Measurements from ENCODE around the gene MACROD2.
A peak's percentile ranks its signal among the peaks of the same experiment; 100 is the strongest.

Gene MACROD2

GRCh38 chr20:14553774-14554534, 558.6 kb downstream of the MACROD2 start:
- DNase-seq = no peak

GRCh38 chr20:14555676-14556075, 560.4 kb downstream of the MACROD2 start:
- no peak for DNase-seq

GRCh38 chr20:14556206-14556605, 560.9 kb downstream of the MACROD2 start:
- DNase-seq = no peak

DNA sequence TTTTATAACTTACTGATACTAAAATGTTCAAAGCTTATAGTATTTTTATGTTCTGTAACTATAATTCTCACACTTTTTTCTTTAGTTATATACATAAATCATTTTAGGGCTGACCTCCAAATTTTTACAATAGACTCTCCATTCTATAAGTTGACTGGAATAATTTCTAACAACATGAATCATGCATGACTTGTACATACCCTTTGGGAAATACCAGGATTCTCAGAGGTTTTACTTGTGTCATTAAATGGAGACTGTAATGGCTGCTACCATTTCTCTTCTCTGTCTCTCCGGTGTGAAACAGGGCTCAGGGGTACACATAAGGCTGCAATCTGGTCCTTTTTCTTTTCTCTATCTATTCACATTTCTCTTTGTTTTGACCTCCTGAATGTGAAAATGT, 564.3 kb downstream of the MACROD2 start:
- DNase-seq = no peak

DNA sequence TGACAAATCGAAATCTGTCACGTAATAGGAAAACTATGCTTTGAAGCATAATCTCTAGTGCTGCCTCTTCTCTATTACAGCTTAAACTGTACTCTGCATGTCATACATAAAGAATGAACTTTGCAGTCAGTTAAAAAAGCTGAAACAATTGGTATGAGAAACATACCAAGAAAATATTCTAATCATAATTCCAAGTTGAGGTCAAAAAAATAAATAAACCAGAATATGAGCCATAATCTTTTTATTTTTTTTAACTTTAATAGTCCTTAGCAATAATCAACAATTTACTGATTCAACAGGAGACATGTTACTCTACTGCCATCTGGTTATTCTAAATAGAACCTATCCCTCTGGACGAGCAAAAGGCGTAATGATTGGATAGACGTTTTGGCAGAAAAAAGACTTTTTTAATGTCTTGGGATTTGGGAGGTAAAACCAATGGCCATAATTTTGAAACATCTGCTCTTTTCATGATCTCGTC, 566.5 kb downstream of the MACROD2 start:
- no peak for DNase-seq

DNA sequence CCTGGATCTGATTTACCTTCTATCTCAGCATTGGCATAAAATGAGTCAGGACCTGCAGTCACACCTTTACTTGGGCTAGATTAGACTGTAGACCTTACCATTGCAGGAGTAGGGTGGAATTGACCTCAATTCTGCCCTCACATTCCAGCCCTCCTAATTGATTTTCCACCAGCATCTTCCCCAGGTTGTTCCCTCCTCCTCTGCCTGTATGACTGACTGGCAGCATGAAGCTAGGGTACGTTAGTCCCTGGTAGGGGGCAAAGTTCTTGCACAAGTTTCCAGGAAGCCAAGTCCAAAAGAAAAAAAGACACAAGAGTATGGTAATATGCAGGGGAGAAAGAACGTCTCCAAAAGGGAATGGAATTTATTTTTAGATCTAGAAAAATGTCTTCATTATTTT, 567.7 kb downstream of the MACROD2 start:
- no peak for DNase-seq

DNA sequence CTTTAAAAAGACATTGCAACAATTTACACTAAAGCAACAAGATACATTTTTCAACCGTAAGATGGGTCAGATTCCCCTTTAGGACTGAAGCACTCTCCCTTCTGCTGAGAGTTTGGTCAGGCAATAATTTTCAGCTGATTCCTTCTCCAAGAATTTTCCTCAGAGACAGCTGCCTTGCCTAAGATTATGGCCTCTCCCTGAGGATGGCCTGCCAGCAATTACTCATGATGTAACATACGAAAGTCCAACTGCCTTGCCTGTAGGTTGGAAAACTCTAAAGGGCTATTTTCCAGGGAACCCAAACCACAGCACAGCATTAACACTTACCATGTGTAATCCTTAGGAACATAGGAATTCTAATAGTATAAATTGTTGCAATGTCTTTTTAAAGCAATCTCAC, 571.2 kb downstream of the MACROD2 start:
- no peak for DNase-seq

DNA sequence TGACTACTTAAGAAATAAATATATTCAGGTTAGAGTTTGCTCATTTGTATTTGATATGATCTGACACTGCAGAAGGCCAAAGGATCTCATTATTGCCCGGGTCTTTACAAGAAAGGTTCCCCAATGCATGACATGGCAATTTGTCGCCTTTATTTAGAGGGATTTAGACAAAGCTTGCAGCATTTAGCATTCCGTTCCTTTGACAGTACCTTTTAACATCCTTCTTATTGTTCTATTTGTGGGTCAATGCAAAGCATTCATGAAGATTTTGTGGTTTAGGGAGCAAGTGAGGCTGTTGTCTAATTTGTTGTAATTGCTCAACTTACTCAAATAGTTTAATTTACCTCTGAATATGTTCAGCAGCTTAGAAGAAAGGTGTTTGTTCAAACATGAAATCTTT, 572.9 kb downstream of the MACROD2 start:
- DNase-seq = no peak

DNA sequence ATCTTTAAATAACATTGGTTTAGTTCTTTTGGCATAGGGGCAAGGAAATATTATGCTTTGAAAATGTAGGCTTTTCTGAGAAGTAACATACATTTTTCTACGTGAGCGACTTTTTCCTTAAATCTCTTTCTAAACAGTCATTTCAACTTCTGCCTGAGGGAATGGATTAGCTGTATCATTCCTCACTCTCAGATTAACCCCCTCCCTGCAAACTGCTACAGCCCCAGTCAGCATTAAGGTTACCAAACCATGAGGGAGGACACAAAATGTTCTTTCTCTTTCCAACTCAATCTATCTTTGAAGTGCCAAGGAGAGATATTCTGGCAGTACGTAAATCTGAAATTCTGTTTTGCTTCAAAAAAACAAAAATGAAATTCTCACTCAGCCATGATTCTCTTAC, 573.4 kb downstream of the MACROD2 start:
- no peak for DNase-seq

GRCh38 chr20:14569641-14570040, 574.3 kb downstream of the MACROD2 start:
- no peak for DNase-seq

DNA sequence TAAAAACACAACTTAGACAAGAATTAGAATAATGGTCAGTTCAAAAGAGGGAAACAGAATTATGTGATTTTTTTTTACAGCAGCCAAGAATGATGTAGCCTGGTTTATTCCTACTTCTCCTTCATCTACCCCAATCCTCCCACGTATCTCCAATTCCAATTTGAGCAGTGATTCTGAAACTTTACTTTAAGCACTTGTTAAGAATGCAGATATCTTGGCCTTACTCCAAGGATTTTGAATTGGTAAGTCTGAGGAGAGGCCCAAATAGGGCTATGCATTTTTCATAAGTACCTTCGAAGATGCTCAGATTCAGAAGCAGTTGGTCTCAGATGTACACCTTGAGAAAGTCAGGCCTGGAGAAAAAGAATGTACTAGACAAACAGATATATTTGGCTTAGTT, 575.5 kb downstream of the MACROD2 start:
- DNase-seq = no peak

- DNase-seq = no peak
These were observed 578.4 kb downstream of the MACROD2 start for GRCh38 chr20:14573676-14574075.

DNA sequence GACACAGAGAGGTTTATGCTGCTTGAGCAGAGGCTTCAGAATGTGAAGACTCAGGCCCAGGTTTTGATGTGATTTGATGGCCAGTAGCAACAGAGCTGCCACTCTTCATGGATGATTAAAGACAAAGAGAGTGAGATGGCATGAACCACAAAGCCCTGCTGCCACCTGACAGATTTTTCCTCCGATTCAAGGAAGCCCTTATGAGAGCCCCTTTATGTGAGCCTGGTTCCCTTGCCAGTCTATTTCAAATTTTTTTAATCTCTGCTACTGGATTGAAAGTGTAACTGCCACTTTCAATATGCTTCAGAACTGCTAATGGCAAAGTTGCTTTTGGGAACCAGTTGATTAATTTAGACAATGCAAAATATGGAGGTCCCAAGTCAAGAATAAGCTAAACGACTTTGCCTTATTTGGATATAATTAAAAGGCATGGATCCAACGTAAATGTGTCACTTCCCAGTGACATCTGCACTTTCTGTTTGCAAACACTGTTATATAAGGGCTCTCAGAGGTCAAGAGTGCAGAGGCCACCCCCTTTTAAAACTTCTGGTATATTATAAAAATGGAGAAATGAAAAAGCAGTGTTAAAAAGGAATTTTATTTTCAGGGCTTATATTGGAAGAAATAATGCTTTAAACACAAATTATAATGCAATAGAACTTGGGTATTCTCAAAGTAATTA, 581.0 kb downstream of the MACROD2 start:
- no peak for DNase-seq

GRCh38 chr20:14580418-14581074, 585.2 kb downstream of the MACROD2 start:
- no peak for DNase-seq

DNA sequence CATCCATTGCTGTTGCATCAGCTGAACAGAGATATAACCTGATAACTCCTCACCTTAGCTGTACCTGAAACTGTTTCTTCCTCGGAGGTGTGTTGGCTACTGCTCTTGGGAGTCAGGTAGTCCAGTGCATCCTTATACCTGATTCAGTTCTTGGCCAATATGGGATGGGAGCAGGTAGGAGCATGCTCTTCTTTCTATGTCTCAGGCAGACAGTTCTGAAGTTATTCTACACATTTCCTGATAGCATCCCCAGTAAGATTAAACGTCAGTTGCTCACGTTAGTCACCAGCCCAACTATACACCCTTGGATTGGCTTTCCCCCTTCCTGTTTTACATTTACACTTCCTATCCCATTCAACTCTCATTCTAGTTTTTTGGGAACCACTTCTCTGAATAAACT, 586.4 kb downstream of the MACROD2 start:
- DNase-seq = no peak

DNA sequence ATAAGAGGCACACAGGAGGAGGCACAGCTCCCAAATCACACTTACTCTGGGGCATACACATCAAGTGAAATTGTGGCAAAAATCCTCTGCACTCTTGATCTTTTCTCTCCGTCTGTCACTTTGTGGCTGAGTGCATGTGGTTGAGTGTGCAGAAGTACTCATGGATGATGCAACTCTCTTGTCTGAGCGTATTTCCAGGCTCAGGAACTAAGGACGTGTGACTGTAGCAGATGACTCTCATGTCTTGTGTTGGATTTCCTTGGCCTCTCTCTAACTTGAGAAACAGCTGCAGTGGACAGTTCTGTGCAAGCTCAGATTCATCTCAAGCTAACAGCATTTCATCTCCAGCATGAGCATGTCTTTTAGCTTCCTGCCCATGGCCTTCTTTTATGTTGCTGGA, 587.5 kb downstream of the MACROD2 start:
- no peak for DNase-seq

GRCh38 chr20:14583413-14583812, 588.1 kb downstream of the MACROD2 start:
- DNase-seq = peak; percentile 10

DNA sequence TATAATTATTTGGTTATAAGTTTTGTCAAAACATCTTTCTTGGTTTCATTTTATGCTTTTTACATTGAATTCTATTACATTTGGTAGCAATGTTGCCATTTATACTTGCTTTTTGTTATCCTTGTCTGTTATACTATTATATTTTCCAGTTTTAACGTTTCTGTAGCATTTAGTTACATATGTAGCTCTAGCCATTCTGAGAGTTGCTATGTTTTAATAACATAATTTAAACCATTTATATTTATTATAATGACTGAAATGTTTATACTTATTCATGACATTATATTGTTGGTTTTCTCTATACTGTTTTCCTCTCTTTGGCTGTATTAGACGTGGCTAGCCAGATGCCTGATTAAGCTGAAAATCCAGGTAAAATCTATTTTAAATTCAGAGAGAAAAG, 594.1 kb downstream of the MACROD2 start:
- DNase-seq = no peak

DNA sequence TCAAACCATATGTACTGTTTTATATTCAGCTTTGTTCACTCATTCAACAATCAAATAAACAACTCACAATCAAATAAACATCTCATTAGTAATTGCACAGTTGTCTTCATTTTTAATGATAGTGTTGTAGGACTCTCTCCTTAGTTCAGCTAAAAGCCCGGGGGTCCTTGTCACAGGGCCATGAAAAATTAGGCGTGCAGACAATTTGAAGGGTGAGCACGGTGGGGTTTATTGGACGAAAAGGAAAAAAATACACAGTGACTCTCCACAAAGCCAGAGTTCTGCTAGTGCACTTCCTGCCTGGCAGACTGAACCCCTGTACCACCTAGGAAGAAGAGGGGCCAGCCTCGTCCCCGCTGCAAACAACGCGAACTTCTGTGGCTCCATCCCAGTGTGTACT, 599.7 kb downstream of the MACROD2 start:
- no peak for DNase-seq

GRCh38 chr20:14597206-14597715, 601.9 kb downstream of the MACROD2 start:
- DNase-seq = no peak

- DNase-seq = no peak
These were observed 604.3 kb downstream of the MACROD2 start for GRCh38 chr20:14599613-14600012.

DNA sequence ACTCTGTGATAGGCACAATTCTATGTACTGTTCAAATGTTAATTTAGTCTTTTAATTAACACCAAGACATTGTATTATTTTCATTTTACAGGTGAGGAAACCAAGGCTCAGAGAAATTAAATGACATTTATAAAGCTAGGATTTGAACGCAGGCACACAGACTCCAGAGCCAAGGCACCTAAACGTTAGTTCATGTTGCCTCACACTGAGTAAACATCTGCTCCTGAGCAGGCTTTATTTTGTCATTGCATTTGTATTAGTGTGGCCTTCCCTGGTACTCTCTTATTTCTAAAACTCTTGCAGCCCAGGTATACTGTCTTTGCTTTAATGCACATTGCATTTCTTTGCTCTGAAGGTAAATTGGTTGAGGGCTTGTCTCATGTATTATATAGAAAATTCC, 605.2 kb downstream of the MACROD2 start:
- DNase-seq = no peak

- DNase-seq = no peak
These were observed 608.8 kb downstream of the MACROD2 start for GRCh38 chr20:14604143-14604542.

Measured in NCI-H510A (cell line).